Measurements from ENCODE around the gene PRKG1. TPM values are rescaled to one million over a fixed set of nuclear protein-coding genes. Genes with fewer than 3 reads are reported as not detected.

The PRKG1 gene
- total RNA-seq, 1 experiment from 2014 or later: 7.4 TPM

DNA sequence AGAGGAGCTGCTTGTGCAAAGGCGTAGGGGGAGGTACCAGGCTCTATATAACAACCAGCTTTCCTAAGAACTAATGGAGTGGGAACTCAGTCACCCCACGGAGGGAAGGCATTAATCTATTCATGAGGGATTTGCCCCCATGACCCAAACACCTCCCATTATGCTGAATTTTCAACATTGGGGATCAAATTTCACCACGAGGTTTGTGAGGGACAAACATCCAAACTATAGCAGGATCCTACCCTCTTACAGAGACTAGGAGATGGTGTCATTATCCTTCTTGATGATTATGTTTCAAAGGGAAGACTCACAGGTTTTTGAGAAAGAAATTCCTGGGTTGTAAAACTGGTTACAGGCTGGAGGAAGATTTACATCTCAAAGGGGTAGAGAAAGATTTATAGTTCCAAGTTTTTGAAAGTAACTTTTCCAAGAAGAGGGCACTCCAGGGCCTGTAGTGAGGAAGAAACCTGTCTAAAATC lies 944.8 kb downstream of the PRKG1 start:
- BruUV-seq (replicated peaks): no TSS peak
- Histone ChIP-seq H3K9ac (ENCODE audit: low read length) (no peak overlapping the region), H3K4me2 (ENCODE audit: low read length) (no peak overlapping the region), H3K4me3 (ENCODE audit: low read length) (no peak overlapping the region), H4K20me1 (ENCODE audit: low read length) (no peaks in the 10 kb centered on the region), H3K36me3 (ENCODE audit: low read depth, low read length) (no peaks in the 10 kb centered on the region), H3F3A (ENCODE audit: low read length, unreplicated experiment) (no peaks in the 10 kb centered on the region), H3K9me3 (ENCODE audit: low read length) (no peaks in the 10 kb centered on the region), H3K79me2 (ENCODE audit: low read length) (no peaks in the 10 kb centered on the region), H2AFZ (ENCODE audit: low read length) (no peak overlapping the region), H3K4me1 (ENCODE audit: insufficient read depth, low read length) (no peaks in the 10 kb centered on the region), H3K9me2 (replicated peaks; ENCODE audit: low read length) (no peaks in the 10 kb centered on the region), H3K27ac (ENCODE audit: low read length) (no peak overlapping the region), H3K27me3 (ENCODE audit: low read length) (no peaks in the 10 kb centered on the region)
- TF ChIP-seq, protein P1, sequence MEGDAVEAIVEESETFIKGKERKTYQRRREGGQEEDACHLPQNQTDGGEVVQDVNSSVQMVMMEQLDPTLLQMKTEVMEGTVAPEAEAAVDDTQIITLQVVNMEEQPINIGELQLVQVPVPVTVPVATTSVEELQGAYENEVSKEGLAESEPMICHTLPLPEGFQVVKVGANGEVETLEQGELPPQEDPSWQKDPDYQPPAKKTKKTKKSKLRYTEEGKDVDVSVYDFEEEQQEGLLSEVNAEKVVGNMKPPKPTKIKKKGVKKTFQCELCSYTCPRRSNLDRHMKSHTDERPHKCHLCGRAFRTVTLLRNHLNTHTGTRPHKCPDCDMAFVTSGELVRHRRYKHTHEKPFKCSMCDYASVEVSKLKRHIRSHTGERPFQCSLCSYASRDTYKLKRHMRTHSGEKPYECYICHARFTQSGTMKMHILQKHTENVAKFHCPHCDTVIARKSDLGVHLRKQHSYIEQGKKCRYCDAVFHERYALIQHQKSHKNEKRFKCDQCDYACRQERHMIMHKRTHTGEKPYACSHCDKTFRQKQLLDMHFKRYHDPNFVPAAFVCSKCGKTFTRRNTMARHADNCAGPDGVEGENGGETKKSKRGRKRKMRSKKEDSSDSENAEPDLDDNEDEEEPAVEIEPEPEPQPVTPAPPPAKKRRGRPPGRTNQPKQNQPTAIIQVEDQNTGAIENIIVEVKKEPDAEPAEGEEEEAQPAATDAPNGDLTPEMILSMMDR (conservative IDR thresholded peaks at IDR 0.05; ENCODE audit: low read depth, low read length): no peak
- TF ChIP-seq EZH2phosphoT487 (IDR thresholded peaks at IDR 0.05; ENCODE audit: borderline replicate concordance, low read length) (no peak), EZH2 (IDR thresholded peaks at IDR 0.05; ENCODE audit: low read length, unreplicated experiment) (no peak)
- intact Hi-C loops (cut with micrococcal nuclease): no loop called here
- ChIA-PET POLR2A (ENCODE audit: unreplicated experiment) (no interaction called here), CTCF (no interaction called here)
- no peak for DNase-seq
- no peak for ATAC-seq

DNA sequence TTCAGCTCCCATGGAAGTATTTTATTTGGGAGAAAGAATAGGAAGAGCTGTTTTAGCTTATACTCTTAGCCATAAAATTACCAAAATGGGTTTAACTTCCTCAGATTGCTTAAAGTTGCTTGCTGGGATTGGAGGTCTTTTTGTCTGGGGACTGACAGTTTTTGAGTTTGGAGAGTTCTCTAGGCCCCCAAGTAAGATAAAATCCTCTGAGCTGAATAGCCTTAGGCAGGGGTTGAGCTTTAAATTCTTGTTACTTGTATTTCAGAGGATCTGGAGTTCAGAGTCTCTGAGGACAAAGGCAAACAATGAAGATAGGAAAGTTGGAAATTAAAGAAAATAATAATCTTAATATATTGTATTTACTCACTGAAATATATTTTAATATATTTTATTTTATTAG lies 945.4 kb downstream of the PRKG1 start:
- TF ChIP-seq EZH2 (IDR thresholded peaks at IDR 0.05; ENCODE audit: low read length, unreplicated experiment) (no peak), EZH2phosphoT487 (IDR thresholded peaks at IDR 0.05; ENCODE audit: borderline replicate concordance, low read length) (no peak)
- TF ChIP-seq, protein P1 (conservative IDR thresholded peaks at IDR 0.05; ENCODE audit: low read depth, low read length): no peak
- ATAC-seq (no peak), DNase-seq (no peak)
- Histone ChIP-seq H3K27ac (ENCODE audit: low read length) (no peak overlapping the region), H3F3A (ENCODE audit: low read length, unreplicated experiment) (no peaks in the 10 kb centered on the region), H3K4me3 (ENCODE audit: low read length) (no peak overlapping the region), H3K36me3 (ENCODE audit: low read depth, low read length) (no peaks in the 10 kb centered on the region), H3K27me3 (ENCODE audit: low read length) (no peaks in the 10 kb centered on the region), H3K9me3 (ENCODE audit: low read length) (no peaks in the 10 kb centered on the region), H2AFZ (ENCODE audit: low read length) (no peak overlapping the region), H3K4me1 (ENCODE audit: insufficient read depth, low read length) (no peaks in the 10 kb centered on the region), H3K9me2 (replicated peaks; ENCODE audit: low read length) (no peaks in the 10 kb centered on the region), H3K79me2 (ENCODE audit: low read length) (no peaks in the 10 kb centered on the region), H3K9ac (ENCODE audit: low read length) (no peak overlapping the region), H3K4me2 (ENCODE audit: low read length) (no peak overlapping the region), H4K20me1 (ENCODE audit: low read length) (no peaks in the 10 kb centered on the region)
- BruUV-seq (replicated peaks): no TSS peak
- ChIA-PET CTCF (no interaction called here), POLR2A (ENCODE audit: unreplicated experiment) (no interaction called here)
- intact Hi-C loops (cut with micrococcal nuclease): no loop called here

DNA sequence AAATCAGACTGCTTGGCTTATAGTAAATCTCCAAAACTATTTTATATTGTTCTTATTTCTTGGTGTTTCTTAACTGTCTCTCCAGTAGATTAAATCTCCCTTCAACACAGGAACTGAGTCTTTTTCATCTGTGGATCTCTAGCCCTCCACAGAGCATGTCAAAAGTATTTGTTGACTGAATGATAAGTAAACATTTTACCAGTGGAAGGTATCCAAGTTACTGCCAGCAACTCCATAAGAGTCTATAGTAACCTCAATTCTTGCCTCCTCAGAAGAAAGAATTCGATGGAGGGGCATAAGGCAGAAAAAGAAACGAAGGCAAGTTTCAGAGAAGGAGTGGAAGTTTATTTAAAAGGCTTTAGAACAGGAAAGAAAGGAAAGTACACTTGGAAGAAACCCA lies 945.9 kb downstream of the PRKG1 start:
- no peak overlapping the region for H3K4me3 ChIP-seq (ENCODE audit: low read length)
- CTCF ChIA-PET: no interaction called here
- no peak for ATAC-seq

More for the DNA sequence above, 945.9 kb downstream of the PRKG1 start:
- no peaks in the 10 kb centered on the region for H3K36me3 ChIP-seq (ENCODE audit: low read depth, low read length)
- H3K9ac ChIP-seq (ENCODE audit: low read length): no peak overlapping the region
- H3K9me3 ChIP-seq (ENCODE audit: low read length): no peaks in the 10 kb centered on the region
- H3K4me1 ChIP-seq (ENCODE audit: insufficient read depth, low read length): no peaks in the 10 kb centered on the region
- DNase-seq: no peak
- intact Hi-C loops (cut with micrococcal nuclease): no loop called here
- no peak overlapping the region for H3K4me2 ChIP-seq (ENCODE audit: low read length)
- H3K27ac ChIP-seq (ENCODE audit: low read length): no peak overlapping the region
- no TSS peak for BruUV-seq (replicated peaks)
- POLR2A ChIA-PET (ENCODE audit: unreplicated experiment): no interaction called here
- H2AFZ ChIP-seq (ENCODE audit: low read length): no peak overlapping the region
- H3K27me3 ChIP-seq (ENCODE audit: low read length): no peaks in the 10 kb centered on the region
- no peaks in the 10 kb centered on the region for H3K9me2 ChIP-seq (replicated peaks; ENCODE audit: low read length)
- TF ChIP-seq EZH2 (IDR thresholded peaks at IDR 0.05; ENCODE audit: low read length, unreplicated experiment) (no peak), EZH2phosphoT487 (IDR thresholded peaks at IDR 0.05; ENCODE audit: borderline replicate concordance, low read length) (no peak)
- TF ChIP-seq, protein P1 (conservative IDR thresholded peaks at IDR 0.05; ENCODE audit: low read depth, low read length): no peak
- no peaks in the 10 kb centered on the region for H3F3A ChIP-seq (ENCODE audit: low read length, unreplicated experiment)
- H3K79me2 ChIP-seq (ENCODE audit: low read length): no peaks in the 10 kb centered on the region
- no peaks in the 10 kb centered on the region for H4K20me1 ChIP-seq (ENCODE audit: low read length)
